ENCODE results near the gene COMMD7. TPM values are rescaled to one million over a fixed set of nuclear protein-coding genes. Genes with fewer than 3 reads are reported as not detected.

The COMMD7 gene
- total RNA-seq, 1 experiment from 2014 or later: 66.1 TPM

DNA sequence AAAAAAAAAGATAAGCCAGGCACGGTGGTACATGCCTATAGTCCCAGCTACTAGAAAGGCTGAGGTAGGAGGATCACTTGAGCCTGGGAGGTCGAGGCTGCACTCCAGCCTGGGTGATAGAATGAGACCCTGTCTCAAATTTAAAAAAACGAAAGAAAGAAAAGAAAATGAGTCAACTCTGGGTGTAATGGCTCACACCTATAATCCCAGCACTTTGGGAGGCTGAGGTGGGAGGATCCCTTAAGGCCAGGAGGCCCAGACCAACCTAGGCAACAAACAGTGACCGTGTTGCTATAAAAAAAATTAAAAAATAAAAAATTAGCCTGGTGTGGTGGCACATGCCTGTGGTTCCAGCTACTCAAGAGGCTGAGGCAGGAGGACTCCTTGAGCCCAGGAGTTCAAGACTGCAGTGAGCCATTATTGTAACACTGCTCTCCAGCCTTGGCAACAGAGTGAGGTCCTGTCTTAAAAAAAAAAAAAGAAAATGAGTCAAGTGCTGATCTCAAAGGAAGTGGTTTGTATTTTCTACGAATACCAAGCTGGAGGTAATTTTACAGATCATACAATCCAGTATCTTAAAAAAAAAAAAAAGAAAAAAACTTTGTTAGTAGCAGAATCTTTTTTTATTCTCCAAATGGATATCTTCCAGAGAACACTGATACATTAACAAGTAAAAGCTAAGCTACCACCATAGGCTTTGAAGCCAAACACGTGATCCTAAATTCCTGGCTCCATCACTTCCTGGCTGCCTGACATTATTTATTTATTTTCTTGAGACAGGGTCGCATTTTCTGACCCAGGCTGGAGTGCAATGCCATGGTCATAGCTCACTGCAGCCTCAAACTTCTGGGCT is 5.7 kb downstream of the COMMD7 start:
- no peak overlapping the region for H3K9ac ChIP-seq (ENCODE audit: extremely low read depth, insufficient read length, low read length)
- TF ChIP-seq, protein P1, sequence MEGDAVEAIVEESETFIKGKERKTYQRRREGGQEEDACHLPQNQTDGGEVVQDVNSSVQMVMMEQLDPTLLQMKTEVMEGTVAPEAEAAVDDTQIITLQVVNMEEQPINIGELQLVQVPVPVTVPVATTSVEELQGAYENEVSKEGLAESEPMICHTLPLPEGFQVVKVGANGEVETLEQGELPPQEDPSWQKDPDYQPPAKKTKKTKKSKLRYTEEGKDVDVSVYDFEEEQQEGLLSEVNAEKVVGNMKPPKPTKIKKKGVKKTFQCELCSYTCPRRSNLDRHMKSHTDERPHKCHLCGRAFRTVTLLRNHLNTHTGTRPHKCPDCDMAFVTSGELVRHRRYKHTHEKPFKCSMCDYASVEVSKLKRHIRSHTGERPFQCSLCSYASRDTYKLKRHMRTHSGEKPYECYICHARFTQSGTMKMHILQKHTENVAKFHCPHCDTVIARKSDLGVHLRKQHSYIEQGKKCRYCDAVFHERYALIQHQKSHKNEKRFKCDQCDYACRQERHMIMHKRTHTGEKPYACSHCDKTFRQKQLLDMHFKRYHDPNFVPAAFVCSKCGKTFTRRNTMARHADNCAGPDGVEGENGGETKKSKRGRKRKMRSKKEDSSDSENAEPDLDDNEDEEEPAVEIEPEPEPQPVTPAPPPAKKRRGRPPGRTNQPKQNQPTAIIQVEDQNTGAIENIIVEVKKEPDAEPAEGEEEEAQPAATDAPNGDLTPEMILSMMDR (conservative IDR thresholded peaks at IDR 0.05): no peak

More for the DNA sequence above, 5.7 kb downstream of the COMMD7 start:
- Histone ChIP-seq H3K27me3 (ENCODE audit: insufficient read depth, low read length) (no peaks in the 10 kb centered on the region), H3K9me3 (ENCODE audit: control insufficient read depth, low read depth, low read length) (no peaks in the 10 kb centered on the region), H3K4me1 (ENCODE audit: insufficient read depth, low read length) (peaks cover 2% of the 10 kb centered on the region; the same call in 1 of the 2 replicates), H3K18ac (ENCODE audit: insufficient read length, low read depth, low read length) (no peak overlapping the region), H2AFZ (ENCODE audit: low read length) (no peak overlapping the region), H3K4me2 (ENCODE audit: insufficient read depth, insufficient read length, low read length) (no peak overlapping the region), H3K79me1 (ENCODE audit: insufficient read depth, low read depth, low read length, poor library complexity, severe bottlenecking) (no peaks in the 10 kb centered on the region), H3K14ac (ENCODE audit: insufficient read depth, low read length) (no peak overlapping the region), H3T11ph (ENCODE audit: low read length) (no peak overlapping the region), H2BK12ac (ENCODE audit: insufficient read length, low read depth, low read length) (no peak overlapping the region), H2BK20ac (ENCODE audit: low read depth, low read length, poor library complexity, severe bottlenecking) (no peak overlapping the region), H3K4ac (ENCODE audit: low read depth, low read length) (no peak overlapping the region), H4K8ac (replicated peaks; ENCODE audit: insufficient read length, low read depth, low read length) (no peak overlapping the region), H3K27ac (ENCODE audit: insufficient read length, low read depth, low read length) (no peak overlapping the region), H4K91ac (ENCODE audit: insufficient read length, low read depth, low read length) (no peak overlapping the region), H3K79me2 (ENCODE audit: insufficient read depth, low read length) (peaks cover 20% of the 10 kb centered on the region; the same call in 1 of the 2 replicates), H3K23me2 (ENCODE audit: insufficient read length, low read depth, low read length, poor library complexity, severe bottlenecking) (peaks cover 5% of the 10 kb centered on the region), H2BK5ac (ENCODE audit: insufficient read length, low read length) (no peak overlapping the region), H2BK120ac (ENCODE audit: low read depth, low read length, poor library complexity, severe bottlenecking) (no peak overlapping the region), H4K20me1 (ENCODE audit: control insufficient read depth, insufficient read depth, insufficient read length) (no peaks in the 10 kb centered on the region), H3K23ac (ENCODE audit: insufficient read length, low read depth, low read length) (no peak overlapping the region), H2BK15ac (ENCODE audit: low read depth, low read length) (no peak overlapping the region), H2AK5ac (ENCODE audit: insufficient read length, low read length) (no peak overlapping the region), H3K56ac (ENCODE audit: insufficient read length, low read depth, low read length) (no peak overlapping the region), H4K5ac (ENCODE audit: insufficient read length, low read depth, low read length) (no peak overlapping the region)
- Mint-ChIP-seq H3K27me3 (ENCODE audit: low read depth) (no peaks in the 10 kb centered on the region), H3K27ac (peak overlapping the region in 1 of 3 experiments; percentile 92; a peak in 1 of 7 replicates), H3K9me3 (no peaks in the 10 kb centered on the region), H3K36me3 (ENCODE audit: insufficient read depth in 1 of 3, low read depth in 3 of 3) (peaks cover 0 to 32% (median 4%) of the 10 kb centered on the region in 3 experiments; a peak in 3 of 7 replicates), H3K4me3 (no peak overlapping the region), H3K4me1 (peaks cover 12 to 17% of the 10 kb centered on the region in 2 experiments)
- DNase-seq: no peak
- WGBS (ENCODE audit: extremely low coverage, insufficient read length, low lambda C conversion rate): no CpG with 5 or more reads among the region's 7 CpGs
